ENCODE data around the gene GALNT18.

Gene GALNT18

GRCh38 chr11:11433960-11434359 is 187.8 kb downstream of the GALNT18 start:
- no peak for DNase-seq (ENCODE audit: low read depth in 2 of 2)

DNA sequence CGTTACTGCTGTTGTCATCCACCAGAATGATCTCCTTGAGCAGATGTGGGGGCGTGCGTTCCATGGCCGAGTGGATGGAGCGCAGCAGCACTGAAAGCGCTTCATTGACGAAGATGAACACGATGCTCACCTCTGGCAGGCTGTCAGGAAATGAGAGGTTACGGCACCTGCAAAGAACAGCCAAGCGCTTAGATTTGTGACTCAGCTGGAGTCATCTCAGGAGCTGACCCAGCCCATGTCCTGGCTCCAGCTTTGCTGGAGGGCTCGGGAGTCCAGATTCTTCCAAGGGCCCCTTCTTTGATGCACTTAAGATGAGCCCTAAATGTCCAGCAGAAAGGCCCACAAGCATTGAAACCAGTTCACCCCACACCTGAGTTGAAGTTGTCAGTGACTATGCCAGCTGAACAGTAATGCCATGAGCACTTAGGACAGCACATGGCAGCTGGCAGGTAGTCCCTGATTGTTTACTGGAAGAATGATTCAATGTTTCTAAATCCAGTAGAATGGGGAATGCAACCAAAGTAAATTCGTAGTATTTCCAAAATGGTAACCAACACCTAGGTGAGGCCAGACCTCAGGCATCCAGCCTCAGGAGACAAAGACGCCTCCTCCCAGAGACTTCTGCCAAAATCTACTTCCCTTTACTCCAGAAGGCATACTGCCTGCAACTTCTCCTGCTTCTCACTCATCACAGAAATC is 189.0 kb downstream of the GALNT18 start:
- DNase-seq (ENCODE audit: low read depth in 2 of 2), result no peak

DNA sequence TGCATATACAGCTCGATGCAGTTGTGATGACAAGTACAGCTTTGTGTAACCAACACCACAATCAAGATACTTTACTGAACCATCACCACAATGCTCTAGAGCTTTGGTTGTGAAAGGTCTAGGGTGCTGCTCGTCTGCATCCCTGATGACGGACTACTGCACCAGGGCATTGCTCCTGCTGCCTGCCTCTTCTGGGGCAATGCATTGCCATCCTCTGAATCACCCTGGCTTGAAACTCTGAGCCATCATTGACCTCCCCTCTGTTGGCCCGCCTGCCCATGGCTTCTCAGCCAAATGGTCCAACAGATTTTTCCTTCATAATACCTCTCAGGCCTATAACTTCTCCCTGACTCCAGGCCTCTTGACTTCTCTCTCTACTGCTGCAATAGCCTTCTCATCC is 191.4 kb downstream of the GALNT18 start:
- no peak for DNase-seq (ENCODE audit: low read depth in 2 of 2)

DNA sequence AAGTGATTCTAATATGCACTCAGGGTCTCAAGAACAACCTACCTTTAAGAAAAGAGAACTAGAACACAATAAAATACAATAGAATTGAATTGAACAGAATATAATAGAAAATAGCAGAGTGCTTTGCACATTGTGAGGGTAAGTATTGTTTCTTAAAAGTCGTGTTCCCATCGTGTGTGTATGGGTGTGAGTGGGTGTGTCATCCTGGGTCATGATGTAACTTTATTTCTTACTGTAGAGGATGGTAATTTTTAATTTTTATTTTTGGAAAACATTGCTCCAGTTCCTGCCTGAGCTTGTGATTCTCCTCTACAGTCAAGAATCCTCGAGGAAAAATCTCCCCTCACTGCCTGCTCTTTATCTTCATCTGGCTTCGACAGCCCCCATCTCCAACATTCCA is 193.1 kb downstream of the GALNT18 start:
- no peak for DNase-seq (ENCODE audit: low read depth in 2 of 2)

DNA sequence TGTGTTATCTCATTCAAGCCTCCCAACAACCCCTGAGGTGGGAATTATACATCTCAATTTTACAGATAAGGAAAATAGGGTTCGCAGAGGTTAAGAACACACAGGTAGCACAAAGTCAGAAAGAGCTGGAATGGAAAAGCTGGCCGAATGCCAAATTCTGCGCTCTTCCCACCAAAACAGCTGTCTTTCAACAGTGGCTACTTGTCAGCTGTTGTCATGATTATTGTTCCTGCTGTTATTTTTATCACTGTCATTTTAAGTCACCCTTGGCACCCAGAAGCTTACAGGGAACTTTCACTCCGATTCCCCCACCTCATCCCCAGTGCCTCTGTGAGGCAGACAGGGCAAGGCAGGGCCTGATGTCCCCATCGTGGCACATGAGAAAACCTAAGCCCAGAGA is 194.3 kb downstream of the GALNT18 start:
- no peak for DNase-seq (ENCODE audit: low read depth in 2 of 2)

GRCh38 chr11:11427140-11427539 is 194.7 kb downstream of the GALNT18 start:
- DNase-seq (ENCODE audit: low read depth in 2 of 2), result no peak

- no peak for DNase-seq (ENCODE audit: low read depth in 2 of 2)
Observed at GRCh38 chr11:11426226-11426952, 195.4 kb downstream of the GALNT18 start.

DNA sequence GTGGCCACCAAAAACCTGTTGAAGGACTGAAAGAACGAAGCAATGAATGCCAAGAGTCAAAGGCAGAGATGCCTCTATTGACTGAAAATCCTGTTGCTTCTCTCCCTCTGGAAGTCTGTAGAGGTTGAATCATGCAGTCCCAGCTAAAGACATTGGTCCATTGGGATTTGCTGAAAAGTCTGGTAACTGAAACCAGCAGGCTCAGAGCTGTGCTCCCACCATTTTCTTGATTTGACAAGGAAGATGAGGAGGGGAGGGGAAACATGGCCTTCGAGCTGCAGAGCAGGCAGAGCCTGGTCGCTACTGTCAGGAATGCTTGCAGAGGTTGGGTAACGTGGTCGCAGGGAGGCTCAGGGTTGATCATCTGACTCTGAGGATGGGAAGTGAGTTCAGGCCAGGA is 196.0 kb downstream of the GALNT18 start:
- DNase-seq (ENCODE audit: low read depth in 2 of 2), result no peak

DNA sequence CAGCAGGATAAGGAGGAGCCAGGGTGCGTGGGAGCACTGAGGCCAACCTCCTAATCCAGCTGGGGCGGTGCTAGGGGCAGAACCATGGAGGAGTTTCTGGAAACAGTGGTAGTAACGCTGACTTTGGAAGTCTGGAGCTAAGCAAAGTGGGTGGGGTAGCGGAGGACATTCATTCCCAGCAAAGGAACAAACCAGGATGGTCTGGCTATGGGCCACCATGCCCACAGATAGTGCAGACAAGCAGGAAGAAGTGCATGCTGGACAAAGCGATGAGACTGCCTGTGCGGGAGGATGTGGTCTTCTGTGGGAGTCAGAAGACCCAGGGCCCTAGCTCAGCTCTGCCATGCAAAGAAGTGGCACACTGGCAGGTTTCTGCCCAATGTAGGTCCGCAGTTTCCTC is 197.1 kb downstream of the GALNT18 start:
- no peak for DNase-seq (ENCODE audit: low read depth in 2 of 2)

DNA sequence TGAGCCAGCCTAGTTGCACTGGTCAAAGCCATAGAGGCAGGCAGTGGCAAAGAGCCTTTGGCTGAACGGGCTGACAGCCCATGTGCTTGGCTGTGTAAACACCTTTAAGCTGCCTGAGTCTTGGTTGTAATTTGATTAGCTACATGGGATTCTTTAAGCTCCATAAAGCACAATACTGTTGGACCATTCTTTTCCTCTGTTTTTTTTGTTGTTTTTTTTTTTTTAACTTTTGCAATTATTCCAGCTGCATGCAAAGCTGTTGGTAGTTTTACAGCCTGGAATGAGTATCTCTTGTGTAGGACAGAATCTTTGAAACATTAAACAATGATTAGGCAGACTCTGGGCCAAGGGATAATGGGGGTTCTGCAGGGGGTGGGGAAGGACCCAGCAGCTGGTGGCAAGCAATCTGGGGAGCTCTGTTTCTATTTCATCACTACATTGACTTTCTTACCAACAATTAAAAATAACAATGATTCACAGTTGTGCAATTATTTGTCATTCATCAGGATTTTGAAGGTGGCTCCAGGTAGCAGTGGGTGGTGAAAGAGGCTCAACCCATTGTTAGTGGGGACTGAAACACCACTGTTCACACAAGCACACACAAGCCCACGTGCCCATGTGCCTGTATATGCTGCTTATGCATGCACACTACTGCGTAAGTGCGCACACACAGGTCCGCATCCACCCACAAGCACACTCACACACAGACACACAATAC is 199.2 kb downstream of the GALNT18 start:
- DNase-seq (ENCODE audit: low read depth in 2 of 2), result no peak

- no peak for DNase-seq (ENCODE audit: low read depth in 2 of 2)
Observed at GRCh38 chr11:11421509-11421908, 200.3 kb downstream of the GALNT18 start.

GRCh38 chr11:11420899-11421285 is 200.9 kb downstream of the GALNT18 start:
- no peak for DNase-seq (ENCODE audit: low read depth in 2 of 2)

DNA sequence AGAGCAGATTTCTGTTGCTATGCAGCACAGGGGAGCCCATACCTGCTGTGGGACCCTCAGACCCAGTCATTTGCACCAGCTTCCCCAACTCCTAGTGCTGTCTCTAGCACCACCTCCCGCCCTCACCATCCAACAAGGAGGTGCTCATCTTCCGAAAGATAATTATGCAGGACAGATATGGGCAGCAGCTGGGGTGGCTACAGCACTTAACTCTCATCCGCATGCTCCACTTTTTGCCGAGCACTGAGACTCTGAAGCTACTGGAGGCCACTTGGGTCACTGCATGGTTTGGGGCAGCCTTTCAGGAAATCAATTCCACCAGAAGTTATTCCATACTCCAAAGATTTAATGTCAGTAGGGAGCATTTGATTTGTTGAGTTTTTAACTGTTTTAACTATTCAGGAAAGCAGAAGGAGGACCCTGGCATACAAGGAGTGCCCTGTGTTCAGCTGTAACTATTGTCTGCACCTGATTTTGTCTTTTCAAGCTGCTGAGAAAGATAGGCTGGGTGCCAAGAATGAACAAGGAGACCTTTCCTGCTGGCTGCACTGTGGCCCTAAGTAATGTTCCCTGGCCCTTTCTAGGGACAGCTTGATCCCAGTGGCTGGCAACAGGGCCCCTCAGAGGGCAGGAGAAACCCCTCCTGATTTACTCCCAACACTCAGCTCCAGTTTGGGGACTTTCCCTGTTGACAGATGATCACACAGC is 201.5 kb downstream of the GALNT18 start:
- DNase-seq (ENCODE audit: low read depth in 2 of 2), result no peak

DNA sequence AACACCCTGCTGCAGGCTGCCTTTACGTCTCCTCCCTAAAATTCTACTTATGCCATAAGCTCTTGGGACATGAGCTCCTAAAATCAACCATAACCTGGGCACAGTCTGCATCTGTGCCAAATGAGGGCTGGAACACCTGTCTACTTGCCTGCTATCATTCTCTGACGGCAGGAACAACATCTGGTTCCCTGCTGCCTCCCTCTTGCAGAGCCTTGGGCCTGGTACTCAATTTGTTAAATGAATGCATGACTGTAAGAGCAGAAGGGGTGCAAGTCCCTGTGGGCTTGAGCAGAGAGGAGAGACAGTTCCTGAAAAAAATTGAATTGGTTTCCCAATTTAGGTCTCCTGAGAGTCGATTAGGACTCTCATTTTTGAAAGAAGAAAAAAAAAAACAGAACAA is 202.1 kb downstream of the GALNT18 start:
- DNase-seq (ENCODE audit: low read depth in 2 of 2), result no peak

GRCh38 chr11:11416917-11417316 is 204.9 kb downstream of the GALNT18 start:
- DNase-seq (ENCODE audit: low read depth in 2 of 2), result no peak

- DNase-seq (ENCODE audit: low read depth in 2 of 2), result no peak
Observed at GRCh38 chr11:11416502-11416901, 205.3 kb downstream of the GALNT18 start.

- no peak for DNase-seq (ENCODE audit: low read depth in 2 of 2)
Observed at GRCh38 chr11:11415901-11416300, 205.9 kb downstream of the GALNT18 start.

DNA sequence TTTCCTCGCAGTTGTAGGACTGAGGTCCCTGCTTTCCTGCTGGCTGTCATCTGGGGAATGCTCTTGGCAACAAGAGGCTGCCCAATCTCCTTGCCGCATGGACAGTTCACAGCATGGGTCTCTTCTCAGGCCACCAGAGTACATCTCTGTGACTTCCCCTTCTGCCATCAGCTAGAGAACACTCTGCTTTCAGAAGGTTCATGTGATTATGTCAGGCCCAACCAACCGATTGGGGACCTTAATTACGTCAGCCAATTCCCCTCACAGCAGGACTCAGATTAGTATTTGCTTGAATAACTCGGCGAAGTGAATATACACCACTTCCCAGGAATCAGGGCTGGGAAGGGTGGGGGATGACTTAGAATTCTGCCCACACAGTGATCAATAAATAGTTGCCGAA is 206.8 kb downstream of the GALNT18 start:
- no peak for DNase-seq (ENCODE audit: low read depth in 2 of 2)

DNA sequence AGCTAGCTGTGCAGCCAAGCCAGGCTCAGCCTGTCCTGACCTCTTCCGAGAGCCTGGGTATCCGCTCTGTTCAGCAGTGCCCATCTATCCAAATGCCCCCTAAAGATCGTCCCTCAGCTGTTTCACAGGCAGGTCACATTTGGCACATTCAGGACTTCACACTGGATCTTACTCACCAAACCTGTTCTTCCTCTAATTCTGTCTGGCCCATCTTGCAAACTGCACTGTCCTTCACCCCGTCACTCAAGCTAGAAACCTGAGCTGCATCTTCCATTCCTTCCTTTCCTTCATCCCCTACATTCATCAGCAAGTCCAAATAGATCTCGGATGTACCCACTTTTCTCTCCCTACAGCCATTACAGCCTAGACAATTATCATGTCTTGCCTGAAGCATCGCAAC is 208.0 kb downstream of the GALNT18 start:
- no peak for DNase-seq (ENCODE audit: low read depth in 2 of 2)

DNA sequence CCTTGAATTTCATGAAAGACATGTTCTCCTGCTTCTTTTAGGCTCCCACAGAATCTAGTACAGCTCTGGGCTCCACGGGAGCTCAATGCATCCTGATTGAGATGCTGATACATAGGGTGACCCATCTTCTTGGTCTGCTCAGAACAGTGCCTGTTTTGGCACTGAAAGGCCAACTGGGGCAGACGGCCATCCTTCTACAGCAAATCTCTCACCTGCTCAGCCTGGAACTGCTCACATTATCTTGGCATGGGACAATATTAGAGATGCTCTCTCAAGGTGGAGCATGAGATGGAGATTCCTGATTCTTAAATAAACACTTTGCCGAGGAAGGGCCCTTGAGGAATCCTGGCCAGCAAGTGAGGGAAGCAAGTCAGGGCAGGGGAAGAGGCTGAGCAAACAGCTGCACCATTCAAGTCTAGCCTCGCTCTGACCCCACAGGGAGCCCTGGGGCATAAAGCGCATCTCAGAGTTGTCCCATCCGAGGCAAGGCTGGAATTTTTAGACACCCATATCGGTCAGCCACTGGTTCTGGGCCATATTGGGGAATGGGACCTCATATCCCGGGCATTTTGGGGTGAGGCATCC is 210.3 kb downstream of the GALNT18 start:
- no peak for DNase-seq (ENCODE audit: low read depth in 2 of 2)

DNA sequence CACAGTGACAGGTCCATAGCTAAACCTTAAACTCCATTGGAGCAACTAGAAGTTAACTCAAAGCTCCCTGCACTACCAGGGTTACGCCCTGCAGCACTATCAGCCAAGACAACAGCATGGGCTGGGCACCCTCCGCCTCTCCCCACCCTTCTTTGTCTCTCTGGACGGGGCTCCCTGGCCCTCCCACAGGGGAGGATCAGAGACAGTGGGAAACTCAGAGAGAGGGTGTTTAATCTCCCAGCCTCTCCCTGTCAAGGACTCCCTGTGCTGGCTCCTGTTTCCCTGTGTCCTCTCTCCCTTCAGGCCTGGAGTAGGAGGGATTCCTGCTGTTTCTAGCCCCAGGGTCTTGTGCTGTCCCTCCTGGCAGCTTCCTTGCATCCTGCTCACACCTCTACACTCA is 211.9 kb downstream of the GALNT18 start:
- no peak for DNase-seq (ENCODE audit: low read depth in 2 of 2)

DNA sequence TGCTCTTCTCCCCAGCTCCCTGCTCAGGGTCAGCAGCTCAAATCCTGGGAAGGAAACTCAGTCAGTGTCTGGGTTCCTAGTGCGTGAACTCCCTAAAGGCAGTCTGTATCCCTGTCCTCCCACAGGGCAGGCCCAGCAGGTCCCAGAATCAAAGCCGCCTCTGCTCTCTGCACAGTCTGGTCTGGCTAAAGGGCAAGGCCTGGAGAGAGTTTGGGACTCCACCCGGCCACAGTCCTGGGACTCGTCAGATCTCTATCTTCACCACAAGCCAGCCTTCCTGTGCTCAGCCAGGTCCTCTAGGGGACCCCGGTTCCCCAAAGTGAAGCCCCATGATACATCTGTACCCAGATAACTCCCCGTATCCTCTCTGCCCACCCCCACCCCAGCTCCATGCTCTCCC is 212.6 kb downstream of the GALNT18 start:
- DNase-seq (ENCODE audit: low read depth in 2 of 2), result no peak

Measured in stimulated activated CD8-positive, alpha-beta memory T cell treated with anti-CD3 and anti-CD28 coated beads, Interleukin-2, amount 100 ng/mL, for 1 hour (primary cell).